ENCODE data around the gene LRRTM4. TPM values are rescaled to one million over a fixed set of nuclear protein-coding genes. Genes with fewer than 3 reads are reported as not detected.

The LRRTM4 gene
- total and polyA plus RNA-seq, 2 of the 13 experiments (the other 11 are each of a cell fraction or from before 2014, with no cell fraction given), result 1.2 TPM

DNA sequence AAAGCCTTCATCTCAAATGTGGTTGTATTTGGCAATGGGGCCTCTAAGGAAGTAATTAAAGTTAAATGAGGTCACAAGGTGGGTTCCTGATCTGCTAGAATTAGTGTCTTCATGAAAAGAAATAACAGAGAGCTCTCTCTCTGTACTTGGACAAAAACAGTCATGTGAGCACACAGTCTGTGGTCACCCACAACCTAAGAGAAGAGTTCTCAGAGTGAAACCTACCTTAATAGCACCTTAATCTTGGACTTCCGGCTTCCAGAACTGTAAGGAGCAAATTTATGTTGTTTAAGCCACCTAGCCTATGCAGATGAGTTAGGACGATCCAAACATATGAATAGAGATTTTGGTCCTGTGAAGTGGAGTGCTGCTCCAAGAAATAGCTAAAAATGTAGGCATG, 758.9 kb downstream of the LRRTM4 start:
- H3K79me2 ChIP-seq (ENCODE audit: insufficient read depth, low read length), result no peaks in the 10 kb centered on the region
- intact Hi-C loops (cut with micrococcal nuclease; ENCODE audit: unreplicated experiment), result no loop called here
- ATAC-seq, result no peak
- no peak for TF ChIP-seq ZNF629 (CRISPR knock-in tag; conservative IDR thresholded peaks at IDR 0.05)
- TF ChIP-seq REL (CRISPR knock-in tag; conservative IDR thresholded peaks at IDR 0.05), result no peak
- no peak for TF ChIP-seq RCOR2 (CRISPR knock-in tag; IDR thresholded peaks at IDR 0.05)
- TF ChIP-seq, protein P1, sequence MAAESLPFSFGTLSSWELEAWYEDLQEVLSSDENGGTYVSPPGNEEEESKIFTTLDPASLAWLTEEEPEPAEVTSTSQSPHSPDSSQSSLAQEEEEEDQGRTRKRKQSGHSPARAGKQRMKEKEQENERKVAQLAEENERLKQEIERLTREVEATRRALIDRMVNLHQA (CRISPR knock-in tag; IDR thresholded peaks at IDR 0.05), result no peak
- no peak for TF ChIP-seq XBP1 (CRISPR knock-in tag; IDR thresholded peaks at IDR 0.05)
- no peak for TF ChIP-seq KLF11 (CRISPR knock-in tag; IDR thresholded peaks at IDR 0.05)
- no peak for TF ChIP-seq ZC3H13 (CRISPR knock-in tag; IDR thresholded peaks at IDR 0.05)
- no peak for TF ChIP-seq MXI1 (IDR thresholded peaks at IDR 0.05; ENCODE audit: borderline replicate concordance, low read depth, low read length)
- no peak for TF ChIP-seq NFYC (CRISPR knock-in tag; IDR thresholded peaks at IDR 0.05)
- no peak for TF ChIP-seq KDM4B (CRISPR knock-in tag; IDR thresholded peaks at IDR 0.05)
- TF ChIP-seq, protein P2, sequence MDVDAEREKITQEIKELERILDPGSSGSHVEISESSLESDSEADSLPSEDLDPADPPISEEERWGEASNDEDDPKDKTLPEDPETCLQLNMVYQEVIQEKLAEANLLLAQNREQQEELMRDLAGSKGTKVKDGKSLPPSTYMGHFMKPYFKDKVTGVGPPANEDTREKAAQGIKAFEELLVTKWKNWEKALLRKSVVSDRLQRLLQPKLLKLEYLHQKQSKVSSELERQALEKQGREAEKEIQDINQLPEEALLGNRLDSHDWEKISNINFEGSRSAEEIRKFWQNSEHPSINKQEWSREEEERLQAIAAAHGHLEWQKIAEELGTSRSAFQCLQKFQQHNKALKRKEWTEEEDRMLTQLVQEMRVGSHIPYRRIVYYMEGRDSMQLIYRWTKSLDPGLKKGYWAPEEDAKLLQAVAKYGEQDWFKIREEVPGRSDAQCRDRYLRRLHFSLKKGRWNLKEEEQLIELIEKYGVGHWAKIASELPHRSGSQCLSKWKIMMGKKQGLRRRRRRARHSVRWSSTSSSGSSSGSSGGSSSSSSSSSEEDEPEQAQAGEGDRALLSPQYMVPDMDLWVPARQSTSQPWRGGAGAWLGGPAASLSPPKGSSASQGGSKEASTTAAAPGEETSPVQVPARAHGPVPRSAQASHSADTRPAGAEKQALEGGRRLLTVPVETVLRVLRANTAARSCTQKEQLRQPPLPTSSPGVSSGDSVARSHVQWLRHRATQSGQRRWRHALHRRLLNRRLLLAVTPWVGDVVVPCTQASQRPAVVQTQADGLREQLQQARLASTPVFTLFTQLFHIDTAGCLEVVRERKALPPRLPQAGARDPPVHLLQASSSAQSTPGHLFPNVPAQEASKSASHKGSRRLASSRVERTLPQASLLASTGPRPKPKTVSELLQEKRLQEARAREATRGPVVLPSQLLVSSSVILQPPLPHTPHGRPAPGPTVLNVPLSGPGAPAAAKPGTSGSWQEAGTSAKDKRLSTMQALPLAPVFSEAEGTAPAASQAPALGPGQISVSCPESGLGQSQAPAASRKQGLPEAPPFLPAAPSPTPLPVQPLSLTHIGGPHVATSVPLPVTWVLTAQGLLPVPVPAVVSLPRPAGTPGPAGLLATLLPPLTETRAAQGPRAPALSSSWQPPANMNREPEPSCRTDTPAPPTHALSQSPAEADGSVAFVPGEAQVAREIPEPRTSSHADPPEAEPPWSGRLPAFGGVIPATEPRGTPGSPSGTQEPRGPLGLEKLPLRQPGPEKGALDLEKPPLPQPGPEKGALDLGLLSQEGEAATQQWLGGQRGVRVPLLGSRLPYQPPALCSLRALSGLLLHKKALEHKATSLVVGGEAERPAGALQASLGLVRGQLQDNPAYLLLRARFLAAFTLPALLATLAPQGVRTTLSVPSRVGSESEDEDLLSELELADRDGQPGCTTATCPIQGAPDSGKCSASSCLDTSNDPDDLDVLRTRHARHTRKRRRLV (CRISPR knock-in tag; IDR thresholded peaks at IDR 0.05), result no peak
- TF ChIP-seq, protein P3, sequence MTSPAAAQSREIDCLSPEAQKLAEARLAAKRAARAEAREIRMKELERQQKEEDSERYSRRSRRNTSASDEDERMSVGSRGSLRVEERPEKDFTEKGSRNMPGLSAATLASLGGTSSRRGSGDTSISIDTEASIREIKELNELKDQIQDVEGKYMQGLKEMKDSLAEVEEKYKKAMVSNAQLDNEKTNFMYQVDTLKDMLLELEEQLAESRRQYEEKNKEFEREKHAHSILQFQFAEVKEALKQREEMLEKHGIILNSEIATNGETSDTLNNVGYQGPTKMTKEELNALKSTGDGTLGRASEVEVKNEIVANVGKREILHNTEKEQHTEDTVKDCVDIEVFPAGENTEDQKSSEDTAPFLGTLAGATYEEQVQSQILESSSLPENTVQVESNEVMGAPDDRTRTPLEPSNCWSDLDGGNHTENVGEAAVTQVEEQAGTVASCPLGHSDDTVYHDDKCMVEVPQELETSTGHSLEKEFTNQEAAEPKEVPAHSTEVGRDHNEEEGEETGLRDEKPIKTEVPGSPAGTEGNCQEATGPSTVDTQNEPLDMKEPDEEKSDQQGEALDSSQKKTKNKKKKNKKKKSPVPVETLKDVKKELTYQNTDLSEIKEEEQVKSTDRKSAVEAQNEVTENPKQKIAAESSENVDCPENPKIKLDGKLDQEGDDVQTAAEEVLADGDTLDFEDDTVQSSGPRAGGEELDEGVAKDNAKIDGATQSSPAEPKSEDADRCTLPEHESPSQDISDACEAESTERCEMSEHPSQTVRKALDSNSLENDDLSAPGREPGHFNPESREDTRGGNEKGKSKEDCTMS (CRISPR knock-in tag; conservative IDR thresholded peaks at IDR 0.05), result no peak
- no peak for TF ChIP-seq ZNF468 (CRISPR knock-in tag; IDR thresholded peaks at IDR 0.05)
- no peak overlapping the region for H3K9ac ChIP-seq (ENCODE audit: insufficient read depth, low read depth, low read length)
- no peak for DNase-seq (ENCODE audit: low spot score)
- no peaks in the 10 kb centered on the region for H3K9me3 ChIP-seq (ENCODE audit: low read length)
- CTCF ChIA-PET (ENCODE audit: low intra/inter-chr PET ratio, low total read pairs), result no interaction called here
- no peak for FAIRE-seq
- H3K4me1 ChIP-seq (ENCODE audit: insufficient read depth, low read length), result no peaks in the 10 kb centered on the region
- 0 out of 5 replicates have a peak, but pooled peaks cover 0 to 2% of the 10 kb centered on the region in 2 experiments for H3K27me3 ChIP-seq (ENCODE audit: control insufficient read depth in 1 of 2, insufficient read depth in 2 of 2, low read length in 2 of 2)
- H3K4me3 ChIP-seq (replicated peaks in 1 of 3; ENCODE audit: insufficient read depth in 1 of 3, low read depth in 2 of 3, low read length in 3 of 3), result no peak overlapping the region
- no peak overlapping the region for H3K4me2 ChIP-seq (ENCODE audit: low read depth, low read length)
- no peaks in the 10 kb centered on the region for H4K20me1 ChIP-seq (ENCODE audit: insufficient read depth, low read length)
- no peaks in the 10 kb centered on the region for H3K36me3 ChIP-seq (replicated peaks in 1 of 2; ENCODE audit: control insufficient read depth in 1 of 2, insufficient read depth in 2 of 2, low read length in 2 of 2)
- in situ Hi-C loops (cut with HindIII; ENCODE audit: extremely low pct_ligation_motif_present, low pct_unique_long_range_greater_than_20kb), result no loop called here
- no peak overlapping the region for H3K27ac ChIP-seq (ENCODE audit: extremely low read length, insufficient read depth, low read length)
- BruUV-seq (replicated peaks), result no TSS peak
- POLR2A ChIA-PET, result no interaction called here
- no peak overlapping the region for H2AFZ ChIP-seq (ENCODE audit: low read length)
- WGBS (ENCODE audit: low lambda C conversion rate), result 0% methylated on average over 2 of the region's 2 CpGs
